Measurements from ENCODE around the gene BAHCC1. TPM values are rescaled to one million over a fixed set of nuclear protein-coding genes. Genes with fewer than 3 reads are reported as not detected.

Gene BAHCC1
- total RNA-seq, 1 experiment from 2014 or later, result 29.8 TPM

- TF ChIP-seq ZNF512 (CRISPR knock-in tag; IDR thresholded peaks at IDR 0.05; ENCODE audit: borderline replicate concordance) (no peak), AFF4 (CRISPR knock-in tag; IDR thresholded peaks at IDR 0.05; ENCODE audit: borderline replicate concordance) (no peak), FOXP1 (CRISPR knock-in tag; IDR thresholded peaks at IDR 0.05; ENCODE audit: borderline replicate concordance) (no peak), ZBTB43 (CRISPR knock-in tag; IDR thresholded peaks at IDR 0.05) (0 out of 2 replicates have a peak, but pooled peaks have one; percentile 42), E2F5 (CRISPR knock-in tag; IDR thresholded peaks at IDR 0.05) (0 out of 2 replicates have a peak, but pooled peaks have one; percentile 23), NR2C2 (CRISPR knock-in tag; IDR thresholded peaks at IDR 0.05) (no peak), CBFB (CRISPR knock-in tag; IDR thresholded peaks at IDR 0.05; ENCODE audit: low read depth) (no peak), HMGA2 (CRISPR knock-in tag; IDR thresholded peaks at IDR 0.05) (no peak), ZNF532 (CRISPR knock-in tag; IDR thresholded peaks at IDR 0.05; ENCODE audit: borderline replicate concordance) (no peak), PRDM15 (CRISPR knock-in tag; IDR thresholded peaks at IDR 0.05) (no peak), KAT7 (CRISPR knock-in tag; IDR thresholded peaks at IDR 0.05; ENCODE audit: borderline replicate concordance) (no peak), CTCF (IDR thresholded peaks at IDR 0.05) (0 out of 2 replicates have a peak, but pooled peaks have one; percentile 18), PREB (CRISPR knock-in tag; IDR thresholded peaks at IDR 0.05; ENCODE audit: borderline replicate concordance) (no peak)
These were observed 14.1 kb downstream of the BAHCC1 start (continued) for GRCh38 chr17:81409190-81409935.
